Gastroesophageal sphincter (tissue), 3 donors: Measurements from ENCODE around the gene SHISA7.

Experiments used
- POLR2A ChIP-seq, 2 donors: fragments of 450-650 bp; IDR thresholded peaks; one replicate each; pipeline ENCODE4 v1.6.1; 2017; ENCODE audit warnings: antibody characterized with exemption in 2 of 2, mild to moderate bottlenecking in 2 of 2, moderate library complexity in 1 of 2
- POLR2AphosphoS5 ChIP-seq: sonication (generic); formaldehyde crosslinking; IDR thresholded peaks from one replicate; pipeline ENCODE4 v1.6.1; 2017; ENCODE audit warnings: antibody characterized with exemption
- TF ChIP-seq, protein P1 (sequence below), 4 experiments: fragments of 200-600 bp in 2 of 4; fragments of 450-650 bp in 2 of 4; sonication (generic) in 1 of 4; IDR thresholded peaks; one replicate each; pipeline ENCODE4 v1.5.1; 2017 to 2019; ENCODE audit warnings: antibody characterized with exemption in 4 of 4, mild to moderate bottlenecking in 2 of 4, moderate library complexity in 2 of 4

- TF ChIP-seq POLR2AphosphoS5 = no peak
- TF ChIP-seq, protein P1, sequence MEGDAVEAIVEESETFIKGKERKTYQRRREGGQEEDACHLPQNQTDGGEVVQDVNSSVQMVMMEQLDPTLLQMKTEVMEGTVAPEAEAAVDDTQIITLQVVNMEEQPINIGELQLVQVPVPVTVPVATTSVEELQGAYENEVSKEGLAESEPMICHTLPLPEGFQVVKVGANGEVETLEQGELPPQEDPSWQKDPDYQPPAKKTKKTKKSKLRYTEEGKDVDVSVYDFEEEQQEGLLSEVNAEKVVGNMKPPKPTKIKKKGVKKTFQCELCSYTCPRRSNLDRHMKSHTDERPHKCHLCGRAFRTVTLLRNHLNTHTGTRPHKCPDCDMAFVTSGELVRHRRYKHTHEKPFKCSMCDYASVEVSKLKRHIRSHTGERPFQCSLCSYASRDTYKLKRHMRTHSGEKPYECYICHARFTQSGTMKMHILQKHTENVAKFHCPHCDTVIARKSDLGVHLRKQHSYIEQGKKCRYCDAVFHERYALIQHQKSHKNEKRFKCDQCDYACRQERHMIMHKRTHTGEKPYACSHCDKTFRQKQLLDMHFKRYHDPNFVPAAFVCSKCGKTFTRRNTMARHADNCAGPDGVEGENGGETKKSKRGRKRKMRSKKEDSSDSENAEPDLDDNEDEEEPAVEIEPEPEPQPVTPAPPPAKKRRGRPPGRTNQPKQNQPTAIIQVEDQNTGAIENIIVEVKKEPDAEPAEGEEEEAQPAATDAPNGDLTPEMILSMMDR (IDR thresholded peaks at IDR 0.05) = no peak
- TF ChIP-seq POLR2A (IDR thresholded peaks at IDR 0.05) = no peak
These were observed 35.3 kb upstream of the SHISA7 start for GRCh38 chr19:55478364-55478763.
